HG03066 (cell line): ENCODE measurements around the gene PTPN3.

ENCODE experiments used
- ATAC-seq: cut with Tn5 transposase; IDR thresholded peaks from one replicate; pipeline ENCODE4 v1.9.1; 2021; ENCODE audit warnings: low read depth; ENCODE audit not compliant: unreplicated experiment

PTPN3 gene

DNA sequence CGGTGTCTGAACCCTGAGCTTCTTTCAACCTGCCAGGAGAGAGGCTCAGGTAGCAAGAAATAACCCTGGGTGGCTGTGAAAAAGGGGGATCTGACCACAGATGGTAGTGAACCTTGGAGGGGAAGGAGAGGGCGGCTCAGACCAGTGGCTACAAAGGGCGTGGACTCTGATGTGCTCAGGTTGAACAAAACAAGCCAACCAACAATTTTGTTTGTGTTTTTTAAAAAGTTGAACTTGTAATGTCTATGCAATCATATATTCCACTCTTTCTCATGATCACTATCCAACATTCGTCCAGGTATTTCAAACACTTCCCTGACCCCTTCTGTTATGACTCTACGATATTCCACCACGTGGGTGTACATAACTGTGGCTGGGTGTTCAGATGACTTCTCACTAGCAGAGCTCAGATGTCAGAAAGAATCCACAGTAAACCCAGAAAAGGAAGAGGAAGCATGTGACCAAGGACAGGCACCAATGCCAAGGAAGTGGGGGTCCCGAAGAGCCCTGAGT is 20.0 kb downstream of the PTPN3 start:
- no peak for ATAC-seq

DNA sequence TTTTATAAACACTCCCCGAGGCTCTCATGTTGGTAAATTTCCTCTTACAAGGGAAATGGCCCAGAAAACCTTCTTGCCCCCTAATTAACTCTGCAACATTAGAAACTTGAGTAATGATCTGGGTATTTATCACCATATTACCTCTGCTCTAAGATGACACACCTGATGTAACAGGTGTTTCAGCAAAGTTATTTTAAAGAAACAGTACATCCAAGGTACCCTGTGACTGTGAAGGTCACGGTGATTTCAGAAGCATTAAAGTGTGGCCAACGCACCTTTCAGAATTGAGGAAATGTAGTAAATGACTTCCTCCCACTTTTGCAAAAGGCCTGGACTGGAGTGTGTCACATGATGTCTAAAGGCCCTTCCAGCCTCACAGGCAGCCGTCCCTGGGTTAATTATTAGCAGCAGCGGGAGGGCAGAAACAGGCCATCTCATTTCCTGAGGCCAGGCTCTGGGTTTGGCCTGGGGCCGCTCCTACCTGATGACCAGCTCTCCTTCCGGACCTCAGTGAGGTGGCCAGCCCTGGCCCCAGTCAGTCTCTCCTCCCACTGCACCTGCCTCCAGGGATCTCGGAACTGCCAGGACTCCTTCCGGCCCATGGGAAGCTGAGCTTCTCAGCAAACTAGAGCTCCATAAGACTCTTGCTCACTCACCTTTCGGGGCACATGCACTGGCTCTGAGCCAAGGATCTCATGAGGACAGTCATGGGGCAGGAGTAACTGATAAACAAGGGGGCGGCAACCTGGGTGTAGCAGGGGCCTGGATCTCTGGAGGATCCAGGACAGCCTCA is 20.7 kb downstream of the PTPN3 start:
- peak; percentile 94 for ATAC-seq

DNA sequence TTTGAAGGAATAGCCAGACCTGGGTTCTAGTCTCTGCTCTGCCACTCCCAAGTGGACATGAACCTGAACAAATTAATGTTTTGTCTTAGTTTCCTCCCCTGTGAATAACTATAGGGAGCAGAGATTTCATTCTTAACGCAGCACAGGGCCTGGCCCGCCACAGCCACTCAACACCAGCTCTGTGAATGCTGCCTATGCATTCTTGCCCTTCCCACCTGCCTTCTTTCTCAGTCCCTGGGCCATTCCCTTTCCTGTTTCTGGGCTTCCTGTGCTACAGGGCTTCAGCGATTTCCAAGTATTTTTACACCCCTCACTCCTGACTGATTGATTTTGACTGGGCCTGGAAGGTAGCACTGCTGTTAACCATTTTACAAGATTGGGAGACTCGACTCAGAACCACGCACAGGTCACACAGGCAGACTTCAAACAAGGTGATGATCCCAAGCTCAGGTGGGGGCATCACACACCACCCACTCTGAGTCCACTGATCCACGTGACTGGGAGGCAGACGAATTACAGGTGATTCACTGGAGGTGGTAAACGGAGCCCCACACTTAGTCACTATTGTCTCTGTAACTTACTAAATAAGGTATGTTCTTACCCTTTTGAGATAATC is 21.4 kb downstream of the PTPN3 start:
- no peak for ATAC-seq

DNA sequence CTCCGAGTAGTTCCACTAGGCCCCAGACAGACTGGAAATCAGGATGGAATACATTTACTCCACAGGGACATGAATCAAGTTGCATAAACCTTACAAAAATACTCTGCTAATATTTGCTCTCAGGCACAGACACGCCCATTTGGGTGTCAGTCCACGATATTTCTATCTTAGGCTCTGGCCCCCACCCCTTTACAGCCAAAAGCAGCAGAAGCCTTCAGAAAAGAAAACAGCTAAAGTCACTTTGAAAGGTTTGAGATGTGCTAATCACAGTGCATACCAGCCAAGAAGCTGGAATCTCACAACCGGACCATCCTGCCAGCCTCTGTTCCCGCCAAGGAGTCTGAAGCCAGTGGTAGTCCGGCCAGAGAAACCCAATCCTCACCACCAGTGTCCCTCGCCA is 22.6 kb downstream of the PTPN3 start:
- no peak for ATAC-seq

DNA sequence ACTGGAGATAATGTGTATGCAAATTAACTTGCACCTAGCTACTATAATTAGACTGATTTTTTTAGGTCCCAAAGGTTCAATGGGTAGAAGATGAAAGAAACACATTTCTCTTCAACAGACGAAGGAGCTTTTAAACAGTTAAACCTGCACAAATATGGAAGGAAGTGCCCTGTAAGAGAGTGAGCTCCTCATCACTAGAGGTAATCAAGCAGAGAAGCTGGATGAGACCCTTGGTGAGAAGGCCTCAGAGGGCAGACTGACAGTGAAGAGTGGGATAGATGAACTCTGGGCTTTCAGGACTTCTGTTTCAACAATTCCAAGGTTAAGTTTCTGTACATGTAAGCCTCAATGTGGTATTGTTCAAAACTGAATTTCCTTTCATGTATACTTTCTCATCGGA is 23.2 kb downstream of the PTPN3 start:
- ATAC-seq: no peak

DNA sequence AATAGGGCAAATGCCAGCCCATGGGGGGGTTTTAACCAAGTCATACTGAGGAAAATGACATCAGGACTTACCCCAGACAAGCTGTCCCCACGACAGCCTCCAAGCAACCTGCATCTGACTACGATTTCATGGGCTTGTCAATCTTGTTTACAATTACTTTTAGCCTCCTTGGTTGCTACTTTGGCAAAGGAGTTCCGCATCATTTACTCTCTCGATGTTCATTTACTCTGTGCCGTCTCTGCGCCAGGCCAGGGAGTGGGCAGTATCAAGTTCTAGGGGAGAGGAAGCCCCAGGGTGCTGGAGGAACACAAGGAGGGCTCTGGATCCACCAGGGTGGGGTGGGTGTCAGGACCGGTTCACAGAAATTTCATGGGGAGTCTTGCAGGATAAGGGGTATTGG is 23.9 kb downstream of the PTPN3 start:
- ATAC-seq: no peak

DNA sequence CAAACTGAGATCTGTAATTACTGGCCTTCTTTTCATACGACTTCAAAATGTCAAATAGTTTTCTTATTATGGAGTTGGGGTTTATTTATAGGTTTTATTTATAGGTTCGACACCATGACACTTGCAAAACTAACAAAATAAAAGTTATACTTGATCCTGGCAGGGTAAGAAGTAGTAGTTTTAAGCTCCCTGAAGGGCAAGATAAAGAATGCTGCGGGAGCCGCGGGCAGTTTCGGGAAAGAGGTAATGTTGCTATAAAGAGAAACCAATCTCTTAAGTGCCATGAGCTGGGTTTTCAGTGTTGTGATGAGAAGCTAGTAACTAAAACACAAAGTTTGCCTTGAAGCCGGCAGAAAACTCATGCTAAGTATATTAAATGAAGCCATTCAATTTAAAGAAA is 24.8 kb downstream of the PTPN3 start:
- ATAC-seq: no peak

DNA sequence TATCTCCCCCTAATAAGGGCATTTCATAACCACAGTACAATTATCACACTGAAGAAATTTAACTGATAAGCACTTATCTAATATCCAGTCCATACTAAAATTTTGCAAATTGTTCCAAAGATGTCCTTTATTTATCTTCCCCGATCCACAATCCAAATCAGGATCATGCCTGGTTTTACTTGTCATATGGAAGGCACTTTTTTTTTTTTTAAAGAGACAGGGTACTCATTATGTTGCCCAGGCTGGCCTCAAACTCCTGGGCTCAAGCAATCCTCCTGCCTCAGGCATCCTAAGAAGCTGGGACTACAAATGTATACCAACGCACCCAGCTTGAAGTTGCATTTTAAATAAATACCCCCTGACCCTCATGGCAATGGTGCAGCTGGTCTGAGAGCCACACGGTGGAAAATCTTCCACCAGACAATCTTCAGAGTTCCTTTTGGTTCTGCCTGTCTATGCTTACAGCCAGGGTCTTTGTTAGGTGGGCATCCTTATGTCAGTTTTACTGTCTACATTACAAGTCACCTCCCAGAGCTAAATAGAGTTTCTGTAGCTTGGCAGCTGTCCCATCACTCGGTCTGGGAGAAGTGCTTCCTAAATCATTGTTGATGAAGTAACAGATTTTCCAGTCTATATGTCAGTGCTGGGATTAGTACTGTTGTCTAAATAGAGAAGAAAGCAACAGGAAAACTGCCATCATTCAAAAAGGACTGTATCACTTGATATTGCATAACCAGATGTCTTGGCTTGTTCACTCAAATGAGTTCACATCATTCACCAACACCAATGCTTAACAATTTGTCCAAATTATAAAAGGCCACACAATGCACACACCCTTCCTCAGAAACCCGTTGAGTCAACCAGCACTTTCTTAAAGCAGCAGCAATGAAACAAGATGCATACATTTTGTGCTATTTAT is 26.4 kb downstream of the PTPN3 start:
- ATAC-seq: no peak

DNA sequence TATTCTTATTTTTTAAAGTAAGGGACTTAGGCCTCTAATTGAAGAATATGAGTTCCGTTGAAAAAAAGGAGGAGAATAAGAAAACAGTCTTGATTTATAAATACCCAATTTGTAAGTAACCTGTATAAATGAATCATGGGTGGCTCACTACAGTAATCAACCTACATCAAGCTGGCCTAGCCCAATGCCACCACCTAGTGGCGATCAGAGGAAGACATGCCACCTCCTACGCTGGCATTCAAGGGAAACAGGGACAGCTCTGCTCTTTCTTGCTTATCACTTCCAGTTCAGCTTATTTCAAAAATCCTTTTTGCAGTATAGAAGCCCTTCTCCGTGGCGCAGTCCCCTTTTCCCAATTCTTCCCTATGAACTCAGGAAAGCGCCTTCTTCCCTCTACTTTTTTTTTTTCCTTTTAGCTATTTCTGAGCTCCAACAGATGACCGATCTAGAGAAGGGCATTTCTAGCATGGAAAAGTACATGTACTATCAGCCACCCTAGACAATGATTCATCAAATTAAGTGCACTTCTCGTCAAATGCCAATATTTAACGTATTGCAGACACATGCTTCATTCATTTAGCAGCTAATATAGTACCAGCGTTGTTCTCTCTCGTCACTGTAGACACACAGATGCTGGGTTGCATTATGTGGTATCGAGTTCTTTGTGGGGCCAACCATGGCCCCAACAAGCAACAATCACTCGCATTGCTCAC is 28.3 kb downstream of the PTPN3 start:
- ATAC-seq: peak; percentile 87

DNA sequence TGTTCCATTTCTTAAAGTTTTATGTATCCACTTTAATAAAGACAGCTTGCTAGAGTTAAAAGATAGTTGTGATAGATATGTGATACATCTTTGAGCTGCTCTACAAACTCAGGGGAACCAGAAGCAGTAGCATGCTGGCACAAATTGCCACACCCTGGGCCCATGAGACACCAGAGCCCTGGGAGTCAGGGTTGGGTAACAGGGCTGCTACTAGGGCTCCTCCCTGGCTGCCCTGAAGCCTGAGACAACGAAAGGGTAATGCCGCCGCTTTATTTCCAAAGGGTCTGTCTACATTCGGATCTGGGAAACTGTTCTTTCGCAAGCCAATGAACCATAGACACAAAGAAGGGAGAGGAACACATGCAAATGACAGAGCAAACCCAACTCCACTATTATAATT is 29.2 kb downstream of the PTPN3 start:
- ATAC-seq: no peak

DNA sequence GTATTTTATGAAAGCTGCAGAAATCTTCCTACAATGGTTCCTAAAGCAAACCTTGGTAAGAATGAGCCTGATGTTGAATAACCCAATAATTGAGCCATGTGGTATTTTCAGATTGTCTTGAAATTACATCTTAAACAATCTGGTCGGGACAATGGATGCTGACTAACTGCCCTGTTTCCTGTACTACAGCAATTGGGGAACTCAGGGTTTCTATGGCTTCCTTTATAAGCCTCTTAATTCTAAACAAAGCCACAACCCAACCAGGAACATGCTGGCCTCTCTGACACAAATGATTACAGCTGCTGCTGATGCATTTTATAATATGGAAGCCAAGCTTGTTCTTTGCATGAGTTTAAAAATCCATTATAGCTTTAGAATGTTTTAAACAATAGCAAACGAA is 30.2 kb downstream of the PTPN3 start:
- no peak for ATAC-seq

DNA sequence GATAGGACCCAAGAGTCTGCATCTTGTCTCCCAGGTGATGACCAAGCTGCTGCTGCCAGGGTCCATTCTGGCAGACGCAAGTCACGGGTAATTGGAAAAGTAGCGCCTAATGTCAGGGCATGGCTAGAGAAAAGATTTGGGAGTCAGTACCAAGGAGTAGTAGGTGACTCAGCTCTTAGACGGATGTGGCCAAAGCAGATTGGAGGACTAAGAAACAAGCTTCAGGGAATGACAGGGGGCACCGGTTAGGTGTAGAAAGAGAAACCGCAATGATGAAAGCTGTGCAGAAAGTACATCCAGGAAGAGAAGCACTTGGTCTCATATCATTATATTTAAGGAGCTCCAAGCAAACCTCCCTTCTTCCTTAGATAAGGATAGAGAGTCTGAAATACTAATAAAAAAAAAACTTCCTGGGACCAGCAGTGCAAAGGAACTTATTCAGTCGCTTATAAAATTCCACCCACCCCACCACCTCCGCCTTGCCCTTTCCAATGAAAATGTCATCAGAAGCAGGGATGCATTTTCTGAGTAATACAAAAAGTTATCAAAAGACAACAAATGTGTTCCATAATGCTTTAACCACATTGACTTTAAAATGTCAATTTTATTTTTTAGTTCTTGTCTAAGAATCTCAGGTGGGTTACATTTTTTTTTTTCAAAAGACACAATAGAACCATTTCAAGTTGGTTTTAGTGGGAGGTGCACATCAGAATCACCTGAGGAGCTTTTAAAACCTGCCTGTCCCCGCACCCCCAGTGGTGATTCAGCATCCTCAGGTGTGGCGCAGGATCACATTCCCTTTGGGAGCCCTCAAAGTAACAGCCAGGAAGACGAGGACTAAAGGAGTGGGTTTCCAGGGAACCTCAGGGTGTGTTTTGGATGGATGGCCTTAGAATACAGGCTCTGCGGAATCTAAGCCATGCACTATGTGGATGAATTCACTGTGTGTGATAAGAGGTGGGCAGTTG is 31.2 kb downstream of the PTPN3 start:
- ATAC-seq: no peak

DNA sequence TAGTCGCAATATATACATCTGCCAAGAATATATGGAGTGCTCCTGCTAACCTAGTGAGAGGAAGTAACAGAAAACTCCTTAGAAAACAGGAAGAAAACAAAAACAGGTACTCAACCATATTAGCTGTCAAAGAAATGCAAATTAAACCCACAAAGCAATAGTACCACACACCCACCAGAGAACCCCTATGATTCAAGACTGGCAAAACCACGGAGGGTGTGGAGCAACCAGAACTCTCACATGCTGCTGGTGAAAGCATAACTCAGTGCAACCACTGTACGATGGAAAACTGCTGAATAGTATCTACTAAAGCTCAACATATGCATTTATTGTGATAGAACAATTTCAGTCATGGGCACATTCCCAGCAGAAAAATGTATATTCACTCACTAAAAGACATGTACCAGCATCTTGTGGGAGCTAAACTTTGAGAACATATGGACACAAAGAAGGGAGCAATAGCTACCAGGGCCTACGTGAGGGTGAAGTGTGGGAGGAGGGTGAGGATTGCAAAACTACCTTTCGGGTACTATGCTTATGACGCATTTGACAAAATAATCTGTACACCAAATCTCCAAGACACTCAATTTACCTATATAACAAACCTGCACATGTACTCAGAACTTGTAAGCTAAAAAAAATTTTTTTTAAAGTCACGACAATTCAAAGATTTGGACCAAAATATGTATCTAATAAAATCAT is 34.0 kb downstream of the PTPN3 start:
- no peak for ATAC-seq

DNA sequence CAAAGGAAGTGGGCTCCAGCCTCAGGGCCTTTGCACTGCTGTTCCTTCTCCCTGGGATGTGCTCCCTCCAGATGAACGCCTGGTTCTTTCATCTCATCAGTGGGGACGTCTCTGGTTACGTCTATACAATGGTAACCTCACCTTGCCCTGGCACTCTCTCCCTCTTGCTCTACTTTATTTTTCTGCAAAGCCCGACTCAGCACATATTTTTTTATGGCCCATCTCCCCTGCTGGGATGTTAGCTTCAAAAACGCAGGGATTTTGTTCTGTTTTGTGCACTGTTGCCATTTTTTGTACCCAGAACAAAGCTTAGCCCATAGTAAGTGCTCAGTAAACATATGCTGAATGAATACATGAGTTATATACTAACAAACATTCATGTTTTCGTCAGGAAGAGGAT is 37.5 kb downstream of the PTPN3 start:
- ATAC-seq: no peak

DNA sequence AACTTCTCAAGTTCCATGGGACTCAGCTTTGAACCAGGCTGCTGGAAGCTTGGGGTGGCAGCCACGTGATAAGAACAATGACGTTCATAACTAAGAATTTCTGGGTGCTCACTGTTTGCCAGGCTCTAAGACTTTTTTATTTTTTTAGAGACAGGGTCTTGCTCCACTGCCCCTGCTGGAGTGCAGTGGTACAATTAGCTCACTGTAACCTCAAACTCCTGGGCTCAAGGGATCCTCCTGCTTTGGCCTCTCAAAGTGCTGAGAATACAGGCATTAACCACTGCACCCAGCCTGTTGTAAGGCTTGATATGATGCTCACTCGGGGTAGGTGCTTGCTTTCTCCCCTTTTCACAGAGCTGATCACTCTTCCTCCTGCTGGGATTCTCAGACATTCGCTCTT is 38.7 kb downstream of the PTPN3 start:
- ATAC-seq: no peak

DNA sequence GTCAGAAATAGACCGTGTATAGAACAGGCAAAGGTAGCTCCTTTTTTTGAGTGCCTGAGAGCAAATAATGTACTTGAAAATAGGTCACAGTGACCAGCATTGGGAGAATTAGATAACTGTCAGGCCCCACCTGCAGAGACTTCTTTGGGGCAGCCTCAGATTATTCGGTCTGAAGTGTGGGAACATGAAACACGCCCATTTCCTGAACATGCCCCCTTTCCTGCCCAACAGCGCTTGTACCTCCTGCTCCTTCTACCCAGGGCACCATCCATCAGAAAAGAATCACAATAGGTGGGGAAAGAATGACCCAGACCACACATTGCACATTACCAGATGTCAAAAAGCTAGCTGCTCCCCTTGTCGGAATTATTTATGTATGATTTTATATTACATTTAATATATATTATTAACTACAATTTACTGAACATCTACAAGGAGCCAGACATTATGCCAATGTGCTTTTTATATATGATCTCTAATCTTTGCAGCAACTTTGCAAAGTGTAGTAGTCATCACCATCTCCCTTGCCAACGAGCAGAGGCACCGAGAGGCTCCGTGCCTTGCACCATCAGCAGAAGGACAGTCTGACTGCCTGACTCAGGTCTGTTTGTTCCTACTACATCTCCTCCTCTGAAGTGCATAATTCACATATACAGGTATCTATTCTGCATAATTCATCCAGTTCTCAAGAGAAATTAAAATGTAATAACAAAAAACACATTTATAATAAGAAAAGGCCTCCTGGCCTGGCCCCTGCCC is 39.5 kb downstream of the PTPN3 start:
- ATAC-seq: no peak

DNA sequence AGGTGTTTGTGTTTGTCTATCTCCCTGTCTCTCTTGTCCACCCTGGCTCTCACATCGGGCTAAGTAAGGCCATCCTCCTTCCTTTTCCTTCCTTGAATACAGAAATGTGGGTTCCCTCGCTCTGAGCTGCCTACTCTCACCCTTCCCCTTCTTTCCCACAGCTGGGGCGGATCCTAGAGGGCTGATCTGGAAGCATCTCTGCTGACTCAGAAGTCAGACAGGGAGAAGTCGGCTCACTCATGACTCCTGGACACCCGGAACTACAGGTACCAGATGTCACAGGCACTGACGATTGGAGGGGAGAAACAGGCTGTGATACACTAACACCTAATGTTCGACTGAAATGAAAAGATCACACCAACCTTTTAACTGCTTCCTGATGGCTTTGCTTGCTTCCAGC is 41.3 kb downstream of the PTPN3 start:
- ATAC-seq: no peak

DNA sequence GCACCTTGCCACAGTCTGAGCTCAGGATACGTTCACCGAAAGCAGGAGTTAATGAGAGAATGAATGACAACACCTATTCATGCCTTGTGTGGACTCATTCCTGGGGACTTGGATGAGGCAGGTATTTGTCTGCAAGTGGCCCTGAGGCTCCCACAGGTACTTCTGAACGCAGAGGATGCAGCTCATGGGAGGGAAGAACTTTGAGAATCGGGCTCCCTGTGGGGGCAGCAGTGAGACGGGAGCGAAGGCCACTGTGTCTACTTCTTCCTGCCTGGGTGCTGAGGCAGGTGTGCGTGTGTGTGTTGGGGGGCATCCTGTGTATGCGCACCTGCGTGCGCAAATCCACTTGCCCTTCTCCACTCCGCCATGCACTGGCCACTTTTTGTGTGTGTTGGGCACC is 42.2 kb downstream of the PTPN3 start:
- ATAC-seq: no peak
